ENCODE results near the gene NARS2. TPM values are rescaled to one million over a fixed set of nuclear protein-coding genes. Genes with fewer than 3 reads are reported as not detected.

NARS2 gene
- total and polyA plus RNA-seq, 9 of the 15 experiments (the other 6 are each of a cell fraction or from before 2014, with no cell fraction given): 26.8 to 48.0 (median 34.2) TPM

DNA sequence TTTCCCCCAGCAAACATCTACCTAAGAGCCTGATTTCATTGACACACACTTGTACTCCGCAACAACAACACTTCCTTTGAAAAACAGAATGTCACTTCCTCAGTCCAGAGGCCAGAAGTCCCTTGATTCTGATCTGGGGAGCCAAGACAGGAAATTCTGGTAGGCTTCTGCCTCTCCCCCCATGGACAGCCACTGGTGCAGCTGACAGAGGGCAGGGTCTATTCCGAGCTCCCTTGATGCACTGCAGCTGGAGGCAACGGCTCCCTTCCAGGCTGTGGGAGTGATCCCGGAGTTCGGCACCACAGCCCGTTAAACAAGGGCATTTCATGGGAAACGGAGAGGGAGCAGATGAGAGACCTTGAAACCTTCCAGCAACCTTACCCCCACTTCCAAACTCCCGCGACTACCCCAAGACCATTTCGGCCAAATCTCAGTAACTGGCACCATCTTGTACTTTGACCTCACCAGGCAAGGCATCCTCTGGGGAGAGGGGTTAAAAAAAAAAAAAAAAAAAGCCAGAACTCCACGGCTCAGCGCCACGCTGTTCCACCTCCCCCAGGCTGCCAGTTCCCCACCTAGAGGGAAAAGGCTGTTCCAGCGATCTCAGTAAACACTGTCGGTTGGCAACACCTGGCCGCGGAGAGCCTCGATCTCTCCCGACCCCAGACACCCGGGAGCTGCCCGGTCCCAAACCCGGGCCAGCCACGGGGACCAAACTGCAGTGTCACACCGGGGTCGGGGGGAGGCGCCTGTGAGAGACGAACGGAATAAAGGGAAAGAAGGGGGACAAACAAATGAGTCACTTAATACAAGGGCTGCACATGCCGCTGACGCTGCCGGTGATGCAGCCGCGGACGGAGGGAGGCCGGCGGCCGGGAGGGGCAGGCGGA is 158.1 kb downstream of the NARS2 start (continued):
- TF ChIP-seq MYC (IDR thresholded peaks at IDR 0.05; ENCODE audit: low read depth, low read length) (peak; percentile 86), MYC (CRISPR knock-in tag; IDR thresholded peaks at IDR 0.05; ENCODE audit: borderline replicate concordance, low read depth) (0 out of 2 replicates have a peak, but pooled peaks have one; percentile 45), AFF1 (IDR thresholded peaks at IDR 0.05; ENCODE audit: low read depth in 1 of 2, partially characterized antibody in 2 of 2) (peak; percentile 59 to 70), POLR2A (conservative IDR thresholded peaks at IDR 0.05) (peak; percentile 76), SRSF7 (optimal IDR thresholded peaks at IDR 0.05; ENCODE audit: low read depth, low read length) (no peak), ZNF778 (CRISPR knock-in tag; IDR thresholded peaks at IDR 0.05) (no peak), HBP1 (CRISPR knock-in tag; IDR thresholded peaks at IDR 0.05) (no peak), HMGXB4 (CRISPR knock-in tag; IDR thresholded peaks at IDR 0.05) (no peak), ZNF75A (CRISPR knock-in tag; IDR thresholded peaks at IDR 0.05) (no peak), ZNF311 (CRISPR knock-in tag; IDR thresholded peaks at IDR 0.05) (no peak), ZNF133 (CRISPR knock-in tag; IDR thresholded peaks at IDR 0.05) (no peak), MAFF (IDR thresholded peaks at IDR 0.05; ENCODE audit: low read length) (no peak), JUNB (CRISPR knock-in tag; conservative IDR thresholded peaks at IDR 0.05) (no peak), JUN (IDR thresholded peaks at IDR 0.05; ENCODE audit: borderline replicate concordance, low read depth, low read length) (peak; percentile 87), JUN (CRISPR knock-in tag; IDR thresholded peaks at IDR 0.05; ENCODE audit: borderline replicate concordance) (peak; percentile 80; the same call in 1 of the 2 replicates), ZNF507 (tag; conservative IDR thresholded peaks at IDR 0.05) (no peak), RFX5 (IDR thresholded peaks at IDR 0.05; ENCODE audit: low read depth, low read length) (no peak), ZNF77 (CRISPR knock-in tag; IDR thresholded peaks at IDR 0.05) (no peak)
- TF ChIP-seq, protein P1, sequence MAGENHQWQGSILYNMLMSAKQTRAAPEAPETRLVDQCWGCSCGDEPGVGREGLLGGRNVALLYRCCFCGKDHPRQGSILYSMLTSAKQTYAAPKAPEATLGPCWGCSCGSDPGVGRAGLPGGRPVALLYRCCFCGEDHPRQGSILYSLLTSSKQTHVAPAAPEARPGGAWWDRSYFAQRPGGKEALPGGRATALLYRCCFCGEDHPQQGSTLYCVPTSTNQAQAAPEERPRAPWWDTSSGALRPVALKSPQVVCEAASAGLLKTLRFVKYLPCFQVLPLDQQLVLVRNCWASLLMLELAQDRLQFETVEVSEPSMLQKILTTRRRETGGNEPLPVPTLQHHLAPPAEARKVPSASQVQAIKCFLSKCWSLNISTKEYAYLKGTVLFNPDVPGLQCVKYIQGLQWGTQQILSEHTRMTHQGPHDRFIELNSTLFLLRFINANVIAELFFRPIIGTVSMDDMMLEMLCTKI (IDR thresholded peaks at IDR 0.05; ENCODE audit: partially characterized antibody): no peak

All from K562 (cell line).